SU-DHL-6 (cell line): ENCODE data around the gene CD151.

Source experiments
- H2AFZ ChIP-seq: fragments of 200-600 bp; sonication (generic); 2 replicates; pipeline ENCODE4 v1.6.1; 2014; ENCODE audit warnings: low read depth, mild to moderate bottlenecking, moderate library complexity, mixed read lengths, antibody characterized with exemption, low read length; ENCODE audit not compliant: severe bottlenecking
- H3F3A ChIP-seq: fragments of 200-600 bp; shearing (Covaris generic); 2 replicates; pipeline ENCODE4 v1.6.0; 2016; ENCODE audit warnings: antibody characterized with exemption, mild to moderate bottlenecking; ENCODE audit not compliant: insufficient read depth
- H3K27ac ChIP-seq: fragments of 200-600 bp; sonication (generic); 2 replicates; pipeline ENCODE4 v1.5.1; 2016; ENCODE audit warnings: low read depth, mild to moderate bottlenecking, low read length, moderate library complexity, mixed read lengths
- H3K27me3 ChIP-seq: fragments of 200-600 bp; sonication (generic), shearing (Covaris generic); 2 replicates; pipeline ENCODE4 v1.6.0; 2014; ENCODE audit warnings: mild to moderate bottlenecking, low read length
- H3K36me3 ChIP-seq: fragments of 200-600 bp; sonication (generic); 2 replicates; pipeline ENCODE4 v1.6.1; 2014; ENCODE audit warnings: mild to moderate bottlenecking, low read length, mixed read lengths
- H3K4me2 ChIP-seq: fragments of 300-600, 200-600 bp; shearing (Covaris generic), sonication (generic); 2 replicates; pipeline ENCODE4 v1.6.0; 2014; ENCODE audit warnings: low read length, low read depth, mild to moderate bottlenecking; ENCODE audit not compliant: poor library complexity, severe bottlenecking
- H3K4me3 ChIP-seq: fragments of 200-600 bp; sonication (generic); 2 replicates; pipeline ENCODE4 v1.5.1; 2014; ENCODE audit warnings: antibody characterized with exemption, low read length, mild to moderate bottlenecking, mixed read lengths; ENCODE audit not compliant: insufficient read depth, poor library complexity, severe bottlenecking
- H3K79me2 ChIP-seq: fragments of 200-600 bp; sonication (generic); 2 replicates; pipeline ENCODE4 v1.6.1; 2014; ENCODE audit warnings: mild to moderate bottlenecking, low read length, moderate library complexity; ENCODE audit not compliant: insufficient read depth
- H3K9ac ChIP-seq: fragments of 200-600 bp; sonication (generic); 2 replicates; pipeline ENCODE4 v1.7.0; 2014; ENCODE audit warnings: mild to moderate bottlenecking, low read length
- H3K9me2 ChIP-seq: fragments of 200-600 bp; sonication (generic); replicated peaks from 2 replicates; pipeline ENCODE4 v1.6.1; 2014; ENCODE audit warnings: low read length; ENCODE audit not compliant: insufficient read depth
- H3K9me3 ChIP-seq: fragments of 200-600 bp; sonication (generic); 2 replicates; pipeline ENCODE4 v1.6.1; 2014; ENCODE audit warnings: low read length, mixed read lengths; ENCODE audit not compliant: insufficient read depth
- H4K20me1 ChIP-seq: fragments of 200-600 bp; sonication (generic); 2 replicates; pipeline ENCODE4 v1.6.1; 2014; ENCODE audit warnings: low read depth, mild to moderate bottlenecking, antibody characterized with exemption, low read length, moderate library complexity, mixed read lengths
- CTCF ChIP-seq: fragments of 200-600 bp; sonication (generic); IDR thresholded peaks from one replicate; pipeline ENCODE4 v1.5.1; 2017; ENCODE audit warnings: antibody characterized with exemption, mild to moderate bottlenecking, low read length, moderate library complexity; ENCODE audit not compliant: insufficient read depth, poor library complexity, severe bottlenecking
- EZH2phosphoT487 ChIP-seq: fragments of 200-600 bp; sonication (generic), shearing (Covaris generic); conservative IDR thresholded peaks from 2 replicates; pipeline ENCODE4 v1.6.1; 2018; ENCODE audit warnings: mild to moderate bottlenecking, antibody characterized with exemption, low read length, moderate library complexity, mixed read lengths

The CD151 gene

GRCh38 chr11:867856-868358, 35.2 kb downstream of the CD151 start:
- Histone ChIP-seq H3K4me2 (no peak overlapping the region), H3K9ac (no peak overlapping the region), H3K4me3 (no peak overlapping the region), H3K9me2 (no peaks in the 10 kb centered on the region), H3K27me3 (no peaks in the 10 kb centered on the region), H3F3A (no peaks in the 10 kb centered on the region), H3K27ac (no peak overlapping the region), H3K79me2 (no peaks in the 10 kb centered on the region), H3K36me3 (no peaks in the 10 kb centered on the region), H3K9me3 (no peaks in the 10 kb centered on the region), H2AFZ (no peak overlapping the region), H4K20me1 (no peaks in the 10 kb centered on the region)
- no peak for TF ChIP-seq EZH2phosphoT487
- no peak for TF ChIP-seq CTCF

- Histone ChIP-seq H3K9ac (no peak overlapping the region), H2AFZ (no peak overlapping the region), H3K9me2 (no peaks in the 10 kb centered on the region), H4K20me1 (no peaks in the 10 kb centered on the region), H3K27ac (no peak overlapping the region), H3K4me3 (no peak overlapping the region), H3K27me3 (no peaks in the 10 kb centered on the region), H3F3A (no peaks in the 10 kb centered on the region), H3K36me3 (no peaks in the 10 kb centered on the region), H3K4me2 (no peak overlapping the region), H3K79me2 (no peaks in the 10 kb centered on the region), H3K9me3 (no peaks in the 10 kb centered on the region)
- no peak for TF ChIP-seq EZH2phosphoT487
- no peak for TF ChIP-seq CTCF
These were observed 35.6 kb downstream of the CD151 start for GRCh38 chr11:868394-868793.

GRCh38 chr11:868802-869201, 36.0 kb downstream of the CD151 start:
- Histone ChIP-seq H3K9me3 (no peaks in the 10 kb centered on the region), H2AFZ (no peak overlapping the region), H3K9me2 (no peaks in the 10 kb centered on the region), H3K4me2 (no peak overlapping the region), H3K9ac (no peak overlapping the region), H3K27ac (no peak overlapping the region), H3K4me3 (no peak overlapping the region), H3F3A (no peaks in the 10 kb centered on the region), H3K79me2 (no peaks in the 10 kb centered on the region), H4K20me1 (no peaks in the 10 kb centered on the region), H3K27me3 (no peaks in the 10 kb centered on the region), H3K36me3 (no peaks in the 10 kb centered on the region)
- TF ChIP-seq CTCF (no peak), EZH2phosphoT487 (no peak)
